IMR-90 (cell line): ENCODE measurements around the gene BTBD1. TPM values are rescaled to one million over a fixed set of nuclear protein-coding genes. Genes with fewer than 3 reads are reported as not detected.

Source experiments
- ATAC-seq: fragments of 200-7000 bp; cut with Tn5 transposase; 2 replicates; pipeline ENCODE4 v1.9.1; 2020; ENCODE audit warnings: low read depth, mild to moderate bottlenecking, moderate library complexity
- BruUV-seq: library from RNA; stranded (reverse); fragments of 400-500 nt; replicated peaks from 2 replicates; lab custom pipeline; 2021; lab: Mats Ljungman, UMichigan
- CTCF ChIA-PET: fragments of 300-600 bp; formaldehyde crosslinking; extraction: SDS; loops from one replicate; lab custom pipeline; 2021; ENCODE audit warnings: antibody characterized with exemption; lab: Yijun Ruan, JAX
- POLR2A ChIA-PET: fragments of 300-600 bp; sonication (Branson Sonifier 250); formaldehyde crosslinking; loops from one replicate; lab custom pipeline; 2022; ENCODE audit warnings: antibody characterized with exemption; ENCODE audit not compliant: unreplicated experiment; lab: Charles Lee
- DNase-seq: peaks from one replicate; pipeline ENCODE4 v3.0.0; 2013
- H2AFZ ChIP-seq: replicated peaks from 2 replicates; pipeline ENCODE3; 2013; ENCODE audit warnings: low read length, mild to moderate bottlenecking; ENCODE audit not compliant: poor library complexity
- H2AK5ac ChIP-seq: 2 replicates; pipeline ENCODE4 v1.6.1; 2013; ENCODE audit warnings: low read depth, low read length, inconsistent platforms
- H2AK9ac ChIP-seq: replicated peaks from 2 replicates; pipeline ENCODE3; 2013; ENCODE audit warnings: mild to moderate bottlenecking, low read depth, low read length, moderate library complexity; ENCODE audit not compliant: poor library complexity
- H2BK120ac ChIP-seq: 2 replicates; pipeline ENCODE4 v1.6.1; 2013; ENCODE audit warnings: low read depth, low read length, inconsistent platforms
- H2BK15ac ChIP-seq: 3 replicates; pipeline ENCODE4 v1.6.1; 2013; ENCODE audit warnings: low read depth, low read length, inconsistent platforms
- H2BK20ac ChIP-seq: 2 replicates; pipeline ENCODE4 v1.6.1; 2013; ENCODE audit warnings: low read depth, mild to moderate bottlenecking, inconsistent platforms, low read length, moderate library complexity
- H2BK5ac ChIP-seq: 2 replicates; pipeline ENCODE4 v1.6.1; 2013; ENCODE audit warnings: mild to moderate bottlenecking, low read depth, low read length, inconsistent platforms; ENCODE audit not compliant: poor library complexity, severe bottlenecking
- H3K14ac ChIP-seq: replicated peaks from 2 replicates; pipeline ENCODE4 v1.6.1; 2013; ENCODE audit warnings: low read depth, low read length, inconsistent platforms
- H3K18ac ChIP-seq: 2 replicates; pipeline ENCODE4 v1.6.1; 2013; ENCODE audit warnings: low read depth, low read length, control low read depth
- H3K23ac ChIP-seq: 2 replicates; pipeline ENCODE4 v1.6.1; 2013; ENCODE audit warnings: low read depth, low read length, inconsistent platforms
- H3K27ac ChIP-seq: 2 replicates; pipeline ENCODE4 v1.5.1; 2013; ENCODE audit warnings: mild to moderate bottlenecking, control low read depth, low read length; ENCODE audit not compliant: insufficient read depth
- H3K27me3 ChIP-seq: 2 replicates; pipeline ENCODE4 v1.6.1; 2013; ENCODE audit warnings: low read length; ENCODE audit not compliant: control insufficient read depth, insufficient read depth
- H3K36me3 ChIP-seq: 2 replicates; pipeline ENCODE4 v1.6.1; 2013; ENCODE audit warnings: low read length, mixed read lengths; ENCODE audit not compliant: control insufficient read depth, insufficient read depth
- H3K4ac ChIP-seq: 2 replicates; pipeline ENCODE4 v1.6.1; 2013; ENCODE audit warnings: low read depth, low read length, inconsistent platforms
- H3K4me1 ChIP-seq: 2 replicates; pipeline ENCODE4 v1.6.1; 2013; ENCODE audit warnings: low read length, mixed read lengths; ENCODE audit not compliant: control insufficient read depth, insufficient read depth
- H3K4me2 ChIP-seq: 2 replicates; pipeline ENCODE4 v1.6.1; 2013; ENCODE audit warnings: low read depth, mild to moderate bottlenecking, control low read depth, low read length, moderate library complexity
- H3K4me3 ChIP-seq: 2 replicates; pipeline ENCODE4 v1.5.1; 2013; ENCODE audit warnings: low read depth, mild to moderate bottlenecking, control low read depth, low read length, moderate library complexity; ENCODE audit not compliant: insufficient read depth
- H3K56ac ChIP-seq: 2 replicates; pipeline ENCODE4 v1.6.1; 2013; ENCODE audit warnings: low read length, inconsistent platforms; ENCODE audit not compliant: insufficient read depth; ENCODE audit errors: extremely low read depth
- H3K79me1 ChIP-seq, 2 experiments: 2 replicates each; pipeline ENCODE4 v1.6.1; 2013; ENCODE audit warnings: low read length in 2 of 2, inconsistent platforms in 1 of 2, low read depth in 1 of 2
- H3K9ac ChIP-seq: 2 replicates; pipeline ENCODE4 v1.6.1; 2013; ENCODE audit warnings: low read depth, low read length, control low read depth
- H3K9me1 ChIP-seq: 2 replicates; pipeline ENCODE4 v1.6.1; 2013; ENCODE audit warnings: low read length, inconsistent platforms; ENCODE audit not compliant: insufficient read depth
- H3K9me3 ChIP-seq: 2 replicates; pipeline ENCODE4 v1.6.1; 2013; ENCODE audit warnings: low read length; ENCODE audit not compliant: control insufficient read depth, insufficient read depth
- H4K20me1 ChIP-seq: 2 replicates; pipeline ENCODE4 v1.6.1; 2013; ENCODE audit warnings: low read length, inconsistent platforms; ENCODE audit not compliant: insufficient read depth
- H4K5ac ChIP-seq: 2 replicates; pipeline ENCODE4 v1.6.1; 2013; ENCODE audit warnings: mild to moderate bottlenecking, low read depth, low read length, control low read depth
- H4K8ac ChIP-seq, 2 experiments: 2 replicates each; pipeline ENCODE4 v1.6.1; 2013; ENCODE audit warnings: low read depth in 2 of 2, low read length in 2 of 2, control low read depth in 1 of 2, inconsistent platforms in 1 of 2
- H4K91ac ChIP-seq: 2 replicates; pipeline ENCODE4 v1.6.1; 2013; ENCODE audit warnings: low read depth, low read length, inconsistent platforms; ENCODE audit not compliant: insufficient read depth
- BHLHE40 ChIP-seq: fragments of 150-350 bp; IDR thresholded peaks from 2 replicates; pipeline ENCODE4 v1.6.1; 2016; ENCODE audit warnings: mild to moderate bottlenecking, low read depth, low read length
- CHD1 ChIP-seq: IDR thresholded peaks from 2 replicates; pipeline ENCODE4 v1.6.1; 2012; ENCODE audit warnings: low read depth, low read length, improper control_type of control experiment
- FOS ChIP-seq: fragments of 150-350 bp; IDR thresholded peaks from 2 replicates; pipeline ENCODE4 v1.6.1; 2016; ENCODE audit warnings: low read depth, low read length
- MAFK ChIP-seq: IDR thresholded peaks from 2 replicates; pipeline ENCODE4 v1.6.1; 2012; ENCODE audit warnings: low read depth, low read length, improper control_type of control experiment
- MXI1 ChIP-seq: IDR thresholded peaks from 2 replicates; pipeline ENCODE4 v1.6.1; 2012; ENCODE audit warnings: low read depth, mild to moderate bottlenecking, low read length, moderate library complexity, borderline replicate concordance
- NFE2L2 ChIP-seq: fragments of 150-350 bp; IDR thresholded peaks from 2 replicates; pipeline ENCODE4 v1.6.1; 2016; ENCODE audit warnings: low read depth, mild to moderate bottlenecking, low read length
- POLR2A ChIP-seq: IDR thresholded peaks from 2 replicates; pipeline ENCODE4 v1.6.1; 2012; ENCODE audit warnings: mild to moderate bottlenecking, low read depth, low read length
- RAD21 ChIP-seq: IDR thresholded peaks from 2 replicates; pipeline ENCODE4 v1.6.1; 2012; ENCODE audit warnings: low read length, improper control_type of control experiment
- RCOR1 ChIP-seq: IDR thresholded peaks from 2 replicates; pipeline ENCODE4 v1.6.1; 2012; ENCODE audit warnings: mild to moderate bottlenecking, low read length, improper control_type of control experiment; ENCODE audit not compliant: insufficient replicate concordance
- RFX5 ChIP-seq: IDR thresholded peaks from 2 replicates; pipeline ENCODE4 v1.8.0; 2012; ENCODE audit warnings: low read depth, mild to moderate bottlenecking, low read length, moderate library complexity
- SMC3 ChIP-seq: fragments of 150-350 bp; IDR thresholded peaks from 2 replicates; pipeline ENCODE4 v1.6.1; 2016; ENCODE audit warnings: low read depth, mild to moderate bottlenecking, antibody characterized with exemption, low read length, moderate library complexity
- USF2 ChIP-seq: fragments of 150-350 bp; IDR thresholded peaks from 2 replicates; pipeline ENCODE4 v1.6.1; 2017; ENCODE audit warnings: mild to moderate bottlenecking, antibody characterized with exemption, low read length, low read depth
- WGBS, 2 experiments: methylation state at CpG; one replicate each; pipeline versions ENCODE4 v1.1.5 to v1.1.7; 2013; ENCODE audit warnings: missing lambda C conversion rate in 2 of 2; ENCODE audit not compliant: insufficient read length in 1 of 2; ENCODE audit errors: extremely low coverage in 2 of 2; 5-methylcytosine and 5-hydroxymethylcytosine counted together
- dilution Hi-C: fragments of 300-500 bp; cut with HindIII; formaldehyde crosslinking; loops from one replicate; pipeline ENCODE4 v1.14.3; 2018; ENCODE audit warnings: low sequenced_read_pairs; ENCODE audit not compliant: unreplicated experiment
- in situ Hi-C: fragments of 300-500 bp; cut with MboI; formaldehyde crosslinking; loops from 3 replicates; pipeline ENCODE4 v1.14.3; 2019; ENCODE audit warnings: low sequenced_read_pairs, inconsistent platforms, mixed read lengths
- intact Hi-C: fragments of 100-400 bp; cut with micrococcal nuclease; formaldehyde crosslinking; loops from 2 replicates; pipeline ENCODE4 v1.10.0; 2022
- polyA plus RNA-seq, 3 experiments: library from polyadenylated mRNA; depleted of rRNA; stranded (reverse); fragments of >200 nt; gene quantifications; 2 replicates each; pipeline ENCODE4 v1.2.3, GENCODE V29; 2012; ENCODE audit warnings: low replicate concordance in 1 of 3
- total RNA-seq: library from RNA; depleted of rRNA; stranded (reverse); fragments of >200 nt; gene quantifications from 2 replicates; pipeline ENCODE4 v1.2.3, GENCODE V29; 2012
- TF ChIP-seq, protein P1 (sequence below): fragments of 150-350 bp; IDR thresholded peaks from 2 replicates; pipeline ENCODE4 v1.6.1; 2016; ENCODE audit warnings: low read depth, mild to moderate bottlenecking, low read length, moderate library complexity, borderline replicate concordance

Gene BTBD1
- total and polyA plus RNA-seq, 2 of the 4 experiments (the other 2 are of a cell fraction) = 39.3 to 78.7 TPM

- TF ChIP-seq RFX5 (no peak), POLR2A (peak; percentile 56; the same call in 1 of the 2 replicates), FOS (no peak), NFE2L2 (no peak)
Observed at GRCh38 chr15:83011271-83012075, 55.6 kb downstream of the BTBD1 start, which contains the start of gene C15orf40 (continued).

GRCh38 chr15:83010709-83011270 lies 56.3 kb downstream of the BTBD1 start:
- peak overlapping the region; percentile 86 for H3K4me2 ChIP-seq
- peaks cover 9% of the 10 kb centered on the region; the same call in 1 of the 2 replicates for H3K9me1 ChIP-seq
- H4K5ac ChIP-seq = peak overlapping the region; percentile 28
- intact Hi-C loops (loop anchor here (1.0 to 10.0 kb wide), 5 partner anchors 102 to 547 kb away; partner anchors contain the start of gene BNC1), dilution Hi-C loops (no loop called here), in situ Hi-C loops (no loop called here)
- H3K14ac ChIP-seq = peak overlapping the region; percentile 45; the same call in 1 of the 2 replicates
- peak overlapping the region; percentile 75 for H3K9ac ChIP-seq
- no peaks in the 10 kb centered on the region for H3K27me3 ChIP-seq
- H3K36me3 ChIP-seq = peaks cover 8% of the 10 kb centered on the region
- peak overlapping the region; percentile 68 to 97; a peak in 3 of 4 replicates for H4K8ac ChIP-seq
- H2AK5ac ChIP-seq = peak overlapping the region; percentile 49; the same call in 1 of the 2 replicates
- no peak overlapping the region for H3K18ac ChIP-seq
- H2BK20ac ChIP-seq = no peak overlapping the region
- ATAC-seq (peak; percentile 78), DNase-seq (peak; percentile 78)
- peak overlapping the region; percentile 48 for H3K4ac ChIP-seq
- no peak overlapping the region for H2BK15ac ChIP-seq
- peak overlapping the region; percentile 90 for H3K4me3 ChIP-seq
- H4K20me1 ChIP-seq = no peaks in the 10 kb centered on the region
- H2AFZ ChIP-seq = peak overlapping the region; percentile 96
- H3K79me1 ChIP-seq = peaks cover 12 to 44% of the 10 kb centered on the region in 2 experiments; a peak in 3 of 4 replicates
- 0 out of 2 replicates have a peak overlapping the region, but pooled peaks have one; percentile 37 for H3K56ac ChIP-seq
- no peak overlapping the region for H2BK120ac ChIP-seq
- peak overlapping the region; percentile 82 for H2AK9ac ChIP-seq
- peak overlapping the region; percentile 59 for H4K91ac ChIP-seq
- peak overlapping the region; percentile 74 for H3K27ac ChIP-seq
- peaks cover 10% of the 10 kb centered on the region for H3K4me1 ChIP-seq
- POLR2A ChIA-PET = interaction anchor here (0.5 kb wide), 1 partner anchor 56 kb away, joined by 4 read pairs; no protein-coding TSS in a partner anchor
- H2BK5ac ChIP-seq = no peak overlapping the region
- no peaks in the 10 kb centered on the region for H3K9me3 ChIP-seq
- BruUV-seq = no TSS peak
- 2% methylated on average over 7 of the region's 15 CpGs; no CpG with 5 or more reads in 1 of the 2 experiments for WGBS, 2 experiments
- no peak overlapping the region for H3K23ac ChIP-seq
- CTCF ChIA-PET = interaction anchor here (0.5 to 1.5 kb wide), 14 partner anchors 9 to 517 kb away, joined by 3 to 6 read pairs (median 3); no protein-coding TSS in a partner anchor
- TF ChIP-seq CHD1 = 0 out of 2 replicates have a peak, but pooled peaks have one; percentile 49
- TF ChIP-seq, protein P1, sequence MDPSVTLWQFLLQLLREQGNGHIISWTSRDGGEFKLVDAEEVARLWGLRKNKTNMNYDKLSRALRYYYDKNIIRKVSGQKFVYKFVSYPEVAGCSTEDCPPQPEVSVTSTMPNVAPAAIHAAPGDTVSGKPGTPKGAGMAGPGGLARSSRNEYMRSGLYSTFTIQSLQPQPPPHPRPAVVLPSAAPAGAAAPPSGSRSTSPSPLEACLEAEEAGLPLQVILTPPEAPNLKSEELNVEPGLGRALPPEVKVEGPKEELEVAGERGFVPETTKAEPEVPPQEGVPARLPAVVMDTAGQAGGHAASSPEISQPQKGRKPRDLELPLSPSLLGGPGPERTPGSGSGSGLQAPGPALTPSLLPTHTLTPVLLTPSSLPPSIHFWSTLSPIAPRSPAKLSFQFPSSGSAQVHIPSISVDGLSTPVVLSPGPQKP = no peak
- TF ChIP-seq MXI1 = no peak
- TF ChIP-seq RCOR1 = no peak
- no peak for TF ChIP-seq NFE2L2
- no peak for TF ChIP-seq POLR2A
- no peak for TF ChIP-seq MAFK
- peak; percentile 69 for TF ChIP-seq RAD21
- TF ChIP-seq USF2 = no peak
- peak; percentile 4; the same call in 1 of the 2 replicates for TF ChIP-seq BHLHE40
- TF ChIP-seq RFX5 = no peak
- TF ChIP-seq SMC3 = peak; percentile 69
